OCI-LY7 (cell line): ENCODE data around the gene CISD3.

Source experiments
- CTCF ChIP-seq: fragments of 200-600 bp; sonication (generic); conservative IDR thresholded peaks from 2 replicates; pipeline ENCODE4 v1.5.1; 2014; ENCODE audit warnings: mild to moderate bottlenecking, antibody characterized with exemption, low read length, moderate library complexity, mixed read lengths
- EZH2phosphoT487 ChIP-seq: fragments of 200-600 bp; sonication (generic); IDR thresholded peaks from 2 replicates; pipeline ENCODE4 v1.6.1; 2018; ENCODE audit warnings: low read depth, borderline replicate concordance, mild to moderate bottlenecking, mixed run types, antibody characterized with exemption, low read length, moderate library complexity, mixed read lengths

- TF ChIP-seq CTCF = no peak
- TF ChIP-seq EZH2phosphoT487 = no peak
These were observed 12.9 kb upstream of the CISD3 start for GRCh38 chr17:38717139-38717745.
